Measurements from ENCODE around the gene C11orf65. TPM values are rescaled to one million over a fixed set of nuclear protein-coding genes. Genes with fewer than 3 reads are reported as not detected.
A peak's percentile ranks its signal among the peaks of the same experiment; 100 is the strongest.

C11orf65 gene
- total RNA-seq, 1 donor from 2014 or later: 1.3 TPM

DNA sequence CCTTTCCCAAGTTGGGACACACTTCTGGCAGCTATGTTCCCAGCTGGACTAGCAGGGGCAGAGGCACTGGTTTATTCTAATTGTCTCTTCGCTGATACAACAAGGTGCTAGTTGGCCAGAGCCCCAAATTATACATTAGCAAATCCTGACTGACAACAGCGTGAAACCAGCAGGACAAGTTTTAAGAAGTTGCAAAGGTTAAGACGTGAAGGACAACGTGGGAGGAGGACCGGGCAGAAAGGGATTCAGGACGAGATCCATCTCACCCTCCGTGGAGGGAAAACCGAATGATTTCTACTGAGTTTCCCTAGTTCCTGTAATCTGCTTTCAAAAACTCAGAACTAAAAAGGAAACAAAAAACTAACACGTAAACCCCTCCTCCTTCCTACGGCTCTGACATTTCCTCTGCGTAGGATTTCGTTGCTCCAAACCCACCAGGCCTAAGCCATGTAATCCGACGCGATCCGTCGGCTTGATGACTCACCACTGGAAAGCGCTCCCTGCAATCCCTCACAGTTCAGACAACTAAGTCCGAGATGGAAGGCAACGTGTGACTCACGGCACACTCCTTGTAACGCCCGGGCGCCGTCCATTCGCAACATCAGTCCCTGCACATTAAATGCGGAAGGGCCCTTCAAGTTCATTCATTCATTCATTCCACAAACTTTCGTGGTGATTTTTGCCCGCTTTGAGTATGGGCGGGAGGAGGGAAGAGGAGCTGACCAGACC, 30.2 kb upstream of the C11orf65 start:
- peak overlapping the region; percentile 78 for H3K4me3 ChIP-seq
- peak overlapping the region; percentile 94 for H3K27ac ChIP-seq
- DNase-seq: peak; percentile 88
- H3K4me1 ChIP-seq: peaks cover 5% of the 10 kb centered on the region
- H3K27me3 ChIP-seq (ENCODE audit: low read depth): no peaks in the 10 kb centered on the region
- no peak for TF ChIP-seq CTCF (IDR thresholded peaks at IDR 0.05)
- no peaks in the 10 kb centered on the region for H3K9me3 ChIP-seq
- no peaks in the 10 kb centered on the region for H3K36me3 ChIP-seq
- peak; percentile 96 to 97 for ATAC-seq
- intact Hi-C loops (cut with DNase I): no loop called here

DNA sequence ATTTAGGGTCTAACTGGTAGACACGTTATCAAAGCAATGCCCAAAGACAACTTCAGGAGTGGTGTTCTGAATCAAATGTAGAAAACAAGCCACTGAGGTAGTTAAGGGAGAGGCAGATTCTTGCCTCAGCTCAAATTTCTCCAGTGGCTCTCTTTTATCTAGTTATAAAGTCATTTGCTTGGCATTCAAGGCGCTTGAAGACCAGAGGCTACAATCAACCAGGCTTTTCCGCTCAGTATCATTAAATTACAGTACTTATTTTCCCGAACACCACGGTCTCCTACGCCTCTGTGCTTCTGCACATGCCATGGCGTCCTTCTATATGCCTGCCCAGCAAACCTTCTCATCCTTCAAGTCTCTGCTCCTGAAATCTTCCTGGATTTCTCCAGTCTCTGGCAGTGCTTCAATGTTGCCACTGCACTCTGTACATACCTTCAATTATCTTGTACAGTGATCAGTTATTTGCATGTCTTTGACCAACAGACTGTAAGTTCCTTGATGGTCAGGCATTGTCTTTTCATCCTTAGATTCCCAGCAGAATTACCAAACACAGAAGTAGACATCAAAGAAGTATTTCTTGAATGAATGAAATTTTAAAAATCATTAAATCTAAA, 29.4 kb upstream of the C11orf65 start:
- intact Hi-C loops (cut with DNase I): no loop called here
- H3K36me3 ChIP-seq: no peaks in the 10 kb centered on the region
- ATAC-seq: no peak
- H3K4me1 ChIP-seq: peaks cover 5% of the 10 kb centered on the region
- TF ChIP-seq CTCF (IDR thresholded peaks at IDR 0.05): no peak
- no peaks in the 10 kb centered on the region for H3K9me3 ChIP-seq
- no peaks in the 10 kb centered on the region for H3K27me3 ChIP-seq (ENCODE audit: low read depth)
- H3K27ac ChIP-seq: peak overlapping the region; percentile 94
- H3K4me3 ChIP-seq: peak overlapping the region; percentile 78
- DNase-seq: no peak

- no peak for TF ChIP-seq CTCF (IDR thresholded peaks at IDR 0.05)
- DNase-seq (no peak), ATAC-seq (no peak)
- Histone ChIP-seq H3K9me3 (no peaks in the 10 kb centered on the region), H3K27ac (no peak overlapping the region), H3K36me3 (peaks cover 2% of the 10 kb centered on the region), H3K4me1 (peaks cover 5% of the 10 kb centered on the region), H3K27me3 (ENCODE audit: low read depth) (no peaks in the 10 kb centered on the region), H3K4me3 (no peak overlapping the region)
- intact Hi-C loops (cut with DNase I): no loop called here
Measured at GRCh38 chr11:108495326-108495725, 28.0 kb upstream of the C11orf65 start.

- peaks cover 14% of the 10 kb centered on the region for H3K36me3 ChIP-seq
- H3K4me3 ChIP-seq: no peak overlapping the region
- DNase-seq (no peak), ATAC-seq (no peak)
- H3K27me3 ChIP-seq (ENCODE audit: low read depth): no peaks in the 10 kb centered on the region
- intact Hi-C loops (cut with DNase I): no loop called here
- no peak overlapping the region for H3K27ac ChIP-seq
- H3K9me3 ChIP-seq: no peaks in the 10 kb centered on the region
- H3K4me1 ChIP-seq: peaks cover 5% of the 10 kb centered on the region
- no peak for TF ChIP-seq CTCF (IDR thresholded peaks at IDR 0.05)
Measured at GRCh38 chr11:108494182-108494581, 26.9 kb upstream of the C11orf65 start.

GRCh38 chr11:108491936-108492335, 24.6 kb upstream of the C11orf65 start:
- DNase-seq (no peak), ATAC-seq (no peak)
- Histone ChIP-seq H3K9me3 (no peaks in the 10 kb centered on the region), H3K27me3 (ENCODE audit: low read depth) (no peaks in the 10 kb centered on the region), H3K4me1 (peaks cover 3% of the 10 kb centered on the region), H3K4me3 (no peak overlapping the region), H3K27ac (no peak overlapping the region), H3K36me3 (peaks cover 24% of the 10 kb centered on the region)
- intact Hi-C loops (cut with DNase I): no loop called here
- TF ChIP-seq CTCF (IDR thresholded peaks at IDR 0.05): no peak
